CD4-positive, CD25-positive, alpha-beta regulatory T cell (primary cell): ENCODE measurements around the gene IRF2. TPM values are rescaled to one million over a fixed set of nuclear protein-coding genes. Genes with fewer than 3 reads are reported as not detected.
A peak's percentile ranks its signal among the peaks of the same experiment; 100 is the strongest.

Experiments
- ATAC-seq, 2 donors: fragments of 150-1000 bp; cut with Tn5 transposase; one replicate each; pipeline ENCODE4 v1.10.0; 2021; ENCODE audit warnings: low read depth in 2 of 2, moderate number of reproducible peaks in 2 of 2, moderate library complexity in 1 of 2
- DNase-seq, 3 donors: peaks; one replicate each; pipeline versions ENCODE4 v3.0.0 to v3.0.0-alpha.2; 2012 to 2022; ENCODE audit warnings: mixed read lengths in 1 of 3
- H3K27ac ChIP-seq: one replicate; pipeline ENCODE4 v1.7.0; 2013; ENCODE audit warnings: mild to moderate bottlenecking, low read length; ENCODE audit not compliant: insufficient read depth, poor library complexity, severe bottlenecking
- H3K27me3 ChIP-seq: one replicate; pipeline ENCODE4 v1.7.0; 2013; ENCODE audit warnings: low read length; ENCODE audit not compliant: control insufficient read depth, insufficient read depth
- H3K36me3 ChIP-seq: one replicate; pipeline ENCODE4 v1.7.0; 2013; ENCODE audit warnings: mild to moderate bottlenecking, low read length, moderate library complexity; ENCODE audit not compliant: control insufficient read depth, insufficient read depth
- H3K4me1 ChIP-seq: 2 replicates; pipeline ENCODE4 v1.7.0; 2013; ENCODE audit warnings: mild to moderate bottlenecking, low read length; ENCODE audit not compliant: insufficient read depth, control insufficient read depth, poor library complexity, severe bottlenecking
- H3K4me3 ChIP-seq: one replicate; pipeline ENCODE4 v1.7.0; 2013; ENCODE audit warnings: low read depth, mild to moderate bottlenecking, low read length, moderate library complexity
- H3K9me3 ChIP-seq, 2 experiments: 1 replicate in 1 of 2; 2 replicates in 1 of 2; pipeline ENCODE4 v1.7.0; 2013; ENCODE audit warnings: low read length in 2 of 2, mild to moderate bottlenecking in 1 of 2, moderate library complexity in 1 of 2; ENCODE audit not compliant: control insufficient read depth in 2 of 2
- H3K27ac Mint-ChIP-seq, 3 donors: one replicate each; pipeline ENCODE4 v1.8.0; 2020 to 2022; ENCODE audit warnings: mild to moderate bottlenecking in 3 of 3, mixed read lengths in 3 of 3, moderate library complexity in 2 of 3
- H3K27me3 Mint-ChIP-seq: one replicate; pipeline ENCODE4 v1.8.0; 2022; ENCODE audit warnings: mild to moderate bottlenecking, mixed read lengths
- H3K36me3 Mint-ChIP-seq: one replicate; pipeline ENCODE4 v1.8.0; 2020; ENCODE audit warnings: mixed read lengths
- H3K4me1 Mint-ChIP-seq, 4 donors: one replicate each; pipeline ENCODE4 v1.8.0; 2020 to 2022; ENCODE audit warnings: mixed read lengths in 4 of 4, mild to moderate bottlenecking in 1 of 4
- H3K4me3 Mint-ChIP-seq, 4 donors: one replicate each; pipeline ENCODE4 v1.8.0; 2020 to 2022; ENCODE audit warnings: mild to moderate bottlenecking in 4 of 4, mixed read lengths in 4 of 4, moderate library complexity in 3 of 4
- H3K9me3 Mint-ChIP-seq, 7 donors: one replicate each; pipeline ENCODE4 v1.8.0; 2020 to 2022; ENCODE audit warnings: mixed read lengths in 7 of 7, mild to moderate bottlenecking in 3 of 7, moderate library complexity in 2 of 7
- polyA plus RNA-seq, 4 donors: library from polyadenylated mRNA; unstranded; fragments of 300-500 nt; fragmentation: Illumina TruSeq; gene quantifications; one replicate each; pipeline ENCODE4 v1.2.3, GENCODE V29; 2021
- total RNA-seq: library from RNA; stranded (reverse); gene quantifications from one replicate; pipeline ENCODE4 v1.2.3, GENCODE V29; 2022

Gene IRF2
- total and polyA plus RNA-seq, 5 donors from 2014 or later = 63.4 to 112 (median 98.3) TPM

DNA sequence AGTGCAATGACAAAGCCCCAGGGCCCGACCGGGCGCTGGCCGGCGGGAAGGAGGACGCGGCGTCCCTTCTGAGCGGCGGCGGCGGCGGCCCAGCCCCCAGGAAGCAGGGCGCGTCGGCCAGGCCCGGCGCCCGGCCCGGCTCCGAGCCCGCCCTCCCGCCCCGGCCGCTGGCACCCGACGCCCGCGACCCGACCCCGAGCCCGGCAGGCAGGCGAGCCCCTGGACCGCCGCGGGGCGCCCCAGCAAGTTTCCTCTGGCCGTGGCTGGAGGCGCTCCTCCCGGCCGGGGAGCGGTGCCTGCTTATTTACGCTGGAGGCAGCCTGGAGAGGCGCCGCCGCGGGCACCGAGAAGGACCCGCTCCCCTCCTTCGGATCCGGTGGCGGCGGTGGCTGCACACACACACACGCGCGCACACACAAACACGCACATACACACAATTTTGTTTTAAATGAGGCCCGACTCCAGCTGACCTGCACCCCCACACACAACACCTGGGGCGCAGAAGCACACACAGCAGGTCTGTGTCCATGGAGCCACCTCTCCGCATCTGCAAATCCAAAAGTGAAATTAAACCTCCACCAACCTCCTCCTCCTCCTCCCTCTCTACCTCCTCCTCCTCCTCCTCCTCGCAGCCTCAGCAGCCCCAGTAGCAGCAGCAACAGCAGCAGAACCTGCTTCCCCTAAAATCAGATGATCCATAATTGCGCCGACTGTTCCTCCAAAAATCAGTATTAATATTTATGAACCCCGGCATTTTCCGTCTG, 669 bp downstream of the IRF2 start:
- H3K27ac ChIP-seq = peak overlapping the region; percentile 97
- H3K4me1 ChIP-seq = peaks cover 58% of the 10 kb centered on the region
- Mint-ChIP-seq H3K27ac (peak overlapping the region; percentile 95 to 99 (median 99)), H3K27me3 (no peaks in the 10 kb centered on the region), H3K4me1 (peaks cover 39 to 79% (median 59%) of the 10 kb centered on the region in 4 donors), H3K36me3 (peaks cover 23% of the 10 kb centered on the region), H3K4me3 (peak overlapping the region; percentile 94 to 100 (median 99)), H3K9me3 (peaks cover 0 to 1% (median 0%) of the 10 kb centered on the region in 7 donors)
- H3K36me3 ChIP-seq = peaks cover 3% of the 10 kb centered on the region
- H3K9me3 ChIP-seq = no peaks in the 10 kb centered on the region
- ATAC-seq (peak; percentile 34 to 38), DNase-seq (peak; percentile 47 to 80 (median 68))
- peak overlapping the region; percentile 99 for H3K4me3 ChIP-seq
- no peaks in the 10 kb centered on the region for H3K27me3 ChIP-seq

DNA sequence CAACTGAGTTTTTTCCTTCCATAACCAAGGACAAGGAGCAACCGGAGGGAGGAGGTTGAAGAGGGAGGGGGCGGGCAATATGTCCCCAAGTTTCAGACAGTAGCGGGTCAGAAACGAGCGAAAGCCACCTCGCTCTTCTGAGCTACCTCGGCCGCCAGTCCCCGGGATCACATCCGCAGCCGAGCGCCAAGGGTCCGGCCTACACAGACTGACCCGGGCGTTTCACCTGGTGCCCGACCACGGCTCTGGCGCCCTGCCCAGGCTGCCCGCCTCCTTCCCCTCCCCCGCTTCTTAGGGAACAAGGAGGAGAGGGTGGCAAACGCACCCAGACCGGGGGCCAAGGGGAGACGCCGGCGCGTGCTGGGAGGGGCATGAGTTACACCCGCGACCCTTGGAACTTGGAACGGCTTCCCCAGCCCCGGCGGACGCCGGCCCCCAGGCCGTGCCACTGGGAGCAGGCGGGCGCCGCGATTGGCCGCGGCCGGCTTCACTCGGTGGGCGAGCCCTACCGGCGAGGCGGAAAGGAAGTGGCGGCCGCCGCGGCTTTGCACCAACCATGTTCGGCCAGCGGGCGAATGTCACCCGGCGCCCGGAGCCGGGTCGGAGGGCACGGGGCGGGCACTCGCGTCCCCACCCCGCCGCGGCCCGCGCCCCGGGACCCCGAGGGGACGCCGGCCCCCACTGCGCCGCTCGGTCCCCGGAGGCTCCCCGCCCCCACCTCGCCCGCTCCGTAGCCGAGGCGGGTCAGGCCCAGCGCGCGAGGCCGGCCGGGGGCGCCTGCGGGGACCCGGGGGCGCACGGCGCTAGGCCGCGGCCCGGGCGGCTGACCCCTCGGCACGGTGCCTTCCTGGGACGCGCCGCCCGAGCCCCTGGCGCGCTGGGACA, 1.5 kb downstream of the IRF2 start:
- DNase-seq (peak; percentile 38 to 60 (median 60)), ATAC-seq (no peak)
- H3K4me1 Mint-ChIP-seq = peaks cover 42 to 79% (median 58%) of the 10 kb centered on the region in 4 donors
- no peaks in the 10 kb centered on the region for H3K27me3 ChIP-seq
- H3K4me3 Mint-ChIP-seq = peak overlapping the region; percentile 93 to 100 (median 98)
- H3K4me1 ChIP-seq = peaks cover 58% of the 10 kb centered on the region
- peak overlapping the region; percentile 92 to 99 (median 97) for H3K27ac Mint-ChIP-seq
- H3K4me3 ChIP-seq = peak overlapping the region; percentile 83
- no peaks in the 10 kb centered on the region for H3K9me3 ChIP-seq
- peak overlapping the region; percentile 79 for H3K27ac ChIP-seq
- H3K27me3 Mint-ChIP-seq = no peaks in the 10 kb centered on the region
- H3K36me3 ChIP-seq = peaks cover 3% of the 10 kb centered on the region
- peaks cover 21% of the 10 kb centered on the region for H3K36me3 Mint-ChIP-seq
- H3K9me3 Mint-ChIP-seq = peaks cover 0 to 1% (median 0%) of the 10 kb centered on the region in 7 donors

DNA sequence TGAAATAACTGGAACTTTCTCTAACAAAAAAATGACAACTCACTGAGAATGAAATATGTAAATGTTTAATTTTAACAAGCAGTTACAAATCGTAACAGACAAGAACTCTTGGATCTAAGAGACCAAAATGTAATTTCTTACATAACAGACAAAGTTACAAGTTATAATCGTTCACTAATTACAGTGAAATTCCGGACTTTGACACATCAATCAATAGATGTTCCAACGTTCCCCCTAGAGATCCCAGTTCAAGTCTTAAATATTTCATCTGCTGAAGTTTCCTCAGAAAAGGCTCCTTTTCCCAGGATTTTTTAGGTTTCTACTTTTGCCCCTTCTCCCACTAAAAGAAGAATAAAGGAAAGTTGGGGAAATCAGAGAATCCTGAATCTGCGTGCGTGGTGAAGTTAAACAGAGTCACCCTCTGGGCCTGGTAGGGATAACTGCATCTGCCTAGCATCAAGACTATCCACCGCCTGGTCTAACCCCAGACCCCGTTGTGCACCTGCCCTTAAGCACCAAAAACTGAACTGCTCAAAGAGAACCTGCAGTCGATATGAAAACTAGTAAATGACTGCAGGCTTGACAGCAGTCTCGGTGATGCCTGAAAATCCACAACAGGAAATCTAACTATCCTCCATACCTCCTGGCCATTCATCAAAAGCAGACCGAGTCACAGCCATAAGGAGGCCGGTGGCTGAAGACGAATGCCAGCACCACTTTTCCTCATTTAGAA, 2.3 kb downstream of the IRF2 start:
- ATAC-seq (no peak), DNase-seq (peak in 1 of 3 donors; percentile 57)
- H3K36me3 Mint-ChIP-seq = peaks cover 22% of the 10 kb centered on the region
- peak overlapping the region; percentile 93 to 100 (median 98) for H3K4me3 Mint-ChIP-seq
- Histone ChIP-seq H3K9me3 (no peaks in the 10 kb centered on the region), H3K27me3 (no peaks in the 10 kb centered on the region), H3K4me3 (peak overlapping the region; percentile 83), H3K4me1 (peaks cover 55% of the 10 kb centered on the region), H3K36me3 (peaks cover 3% of the 10 kb centered on the region), H3K27ac (peak overlapping the region; percentile 79)
- H3K27me3 Mint-ChIP-seq = no peaks in the 10 kb centered on the region
- H3K4me1 Mint-ChIP-seq = peaks cover 44 to 79% (median 59%) of the 10 kb centered on the region in 4 donors
- H3K9me3 Mint-ChIP-seq = peaks cover 0 to 1% (median 0%) of the 10 kb centered on the region in 7 donors
- peak overlapping the region; percentile 92 to 99 (median 97) for H3K27ac Mint-ChIP-seq

DNA sequence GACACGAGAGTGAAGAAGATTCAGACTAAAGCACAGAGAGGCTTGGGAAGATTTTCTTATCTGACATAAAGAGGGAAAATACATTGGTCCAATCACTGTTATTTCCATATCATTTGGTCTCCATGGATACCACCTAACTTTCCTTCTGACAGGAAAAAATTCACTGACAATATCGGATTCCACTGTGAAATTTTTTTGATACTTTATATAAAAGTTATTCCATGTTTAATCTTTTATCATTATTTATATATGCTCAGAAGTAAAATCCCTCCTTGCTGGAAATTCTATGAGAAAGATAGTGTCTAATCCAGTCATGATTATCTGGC, 3.6 kb downstream of the IRF2 start:
- DNase-seq = no peak
- H3K4me3 ChIP-seq = peak overlapping the region; percentile 83
- peaks cover 42% of the 10 kb centered on the region for H3K4me1 ChIP-seq
- peaks cover 0 to 1% (median 0%) of the 10 kb centered on the region in 7 donors for H3K9me3 Mint-ChIP-seq
- no peak for ATAC-seq
- peaks cover 3% of the 10 kb centered on the region for H3K36me3 ChIP-seq
- H3K27me3 Mint-ChIP-seq = no peaks in the 10 kb centered on the region
- H3K27ac ChIP-seq = peak overlapping the region; percentile 79
- no peaks in the 10 kb centered on the region for H3K27me3 ChIP-seq
- H3K36me3 Mint-ChIP-seq = peaks cover 17% of the 10 kb centered on the region
- H3K9me3 ChIP-seq = no peaks in the 10 kb centered on the region
- H3K4me1 Mint-ChIP-seq = peaks cover 38 to 74% (median 58%) of the 10 kb centered on the region in 4 donors
- peak overlapping the region; percentile 49 to 77 (median 55) for H3K27ac Mint-ChIP-seq
- H3K4me3 Mint-ChIP-seq = peak overlapping the region in 3 of 4 donors; percentile 22 to 100 (median 52)

DNA sequence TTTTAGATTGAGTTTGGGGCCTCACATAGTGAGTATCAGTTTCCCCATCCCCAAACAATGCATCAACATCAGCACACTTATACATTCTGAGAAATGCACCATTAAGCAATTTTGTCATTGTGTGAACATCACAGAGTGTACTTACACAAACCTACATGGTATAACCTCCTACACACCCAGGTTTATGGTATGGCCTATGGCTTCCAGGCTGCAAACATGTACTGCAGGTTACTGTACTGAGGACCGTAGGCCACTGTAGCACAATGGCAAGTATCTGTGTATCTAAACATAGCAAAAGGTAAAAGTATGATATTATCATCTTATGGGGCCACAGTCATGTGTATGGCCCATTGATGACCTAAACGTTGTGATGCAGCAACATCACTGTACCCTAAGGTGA, 7.7 kb downstream of the IRF2 start:
- Mint-ChIP-seq H3K27ac (peak overlapping the region in 1 of 3 donors; percentile 22), H3K4me1 (peaks cover 47 to 93% (median 68%) of the 10 kb centered on the region in 4 donors), H3K9me3 (no peaks in the 10 kb centered on the region), H3K36me3 (peaks cover 23% of the 10 kb centered on the region), H3K27me3 (no peaks in the 10 kb centered on the region), H3K4me3 (no peak overlapping the region)
- H3K4me1 ChIP-seq = peaks cover 29% of the 10 kb centered on the region
- ATAC-seq = no peak
- no peak for DNase-seq
- no peak overlapping the region for H3K4me3 ChIP-seq
- no peaks in the 10 kb centered on the region for H3K27me3 ChIP-seq
- no peak overlapping the region for H3K27ac ChIP-seq
- H3K9me3 ChIP-seq = no peaks in the 10 kb centered on the region
- peaks cover 3% of the 10 kb centered on the region for H3K36me3 ChIP-seq

DNA sequence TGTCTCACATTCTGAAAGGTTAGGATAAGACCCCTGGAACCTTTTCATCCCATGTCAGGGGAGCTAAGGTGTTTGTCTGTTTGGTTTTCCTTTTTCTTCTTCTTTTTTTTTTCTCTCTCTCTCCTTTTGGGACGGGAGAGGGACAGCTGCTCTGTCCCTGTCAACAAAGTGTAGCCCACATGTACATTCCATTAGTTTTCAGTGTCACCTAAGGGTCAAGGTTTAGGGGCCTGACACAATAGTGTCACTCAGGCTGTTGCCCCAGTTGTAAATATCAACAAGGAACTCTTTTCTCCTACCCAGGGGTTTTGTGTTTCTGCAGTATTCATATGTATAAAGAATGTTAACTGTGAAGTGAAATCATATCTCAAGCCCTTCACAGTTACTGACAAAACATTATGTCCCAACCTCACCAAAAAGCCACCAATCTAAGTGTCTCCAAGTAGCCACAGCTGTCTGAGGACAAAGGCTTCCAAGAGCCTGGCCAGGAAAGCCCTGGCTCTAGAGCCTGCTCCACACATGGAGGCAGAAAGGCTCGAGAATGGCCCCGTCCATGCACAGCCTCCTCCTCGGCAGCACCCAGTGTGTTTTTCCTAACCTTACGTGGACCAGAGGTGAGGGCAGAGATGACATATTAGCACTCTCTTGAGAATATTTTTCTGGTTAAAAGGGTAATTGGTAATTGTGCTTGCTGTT, 9.4 kb downstream of the IRF2 start:
- Mint-ChIP-seq H3K4me1 (peaks cover 36 to 94% (median 71%) of the 10 kb centered on the region in 4 donors), H3K4me3 (peak overlapping the region in 1 of 4 donors; percentile 11), H3K9me3 (no peaks in the 10 kb centered on the region), H3K27me3 (no peaks in the 10 kb centered on the region), H3K27ac (peak overlapping the region in 2 of 3 donors; percentile 75 to 77), H3K36me3 (peaks cover 21% of the 10 kb centered on the region)
- Histone ChIP-seq H3K36me3 (peaks cover 3% of the 10 kb centered on the region), H3K4me3 (no peak overlapping the region), H3K9me3 (no peaks in the 10 kb centered on the region), H3K27me3 (no peaks in the 10 kb centered on the region), H3K27ac (no peak overlapping the region), H3K4me1 (peaks cover 34% of the 10 kb centered on the region)
- no peak for DNase-seq
- ATAC-seq = no peak

DNA sequence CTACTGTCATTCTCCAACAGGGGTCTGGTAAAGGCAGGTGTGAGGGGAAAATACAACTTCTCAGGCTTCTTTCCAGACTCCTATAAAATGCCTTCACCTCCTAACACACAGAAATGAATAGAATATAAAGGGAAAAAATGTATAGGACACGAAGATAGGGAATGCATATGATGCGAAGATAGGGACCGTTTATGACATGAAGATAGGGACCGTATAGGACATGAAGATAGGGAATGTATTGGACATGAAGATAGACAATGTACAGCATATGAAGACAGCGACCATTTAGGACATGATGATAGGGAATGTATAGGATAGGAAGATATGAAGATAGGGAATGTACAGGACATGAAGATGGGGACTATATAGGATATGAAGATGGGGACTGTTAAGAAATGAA, 10.5 kb downstream of the IRF2 start:
- Mint-ChIP-seq H3K4me1 (peaks cover 46 to 94% (median 73%) of the 10 kb centered on the region in 4 donors), H3K4me3 (peak overlapping the region in 1 of 4 donors; percentile 11), H3K27me3 (no peaks in the 10 kb centered on the region), H3K36me3 (peaks cover 18% of the 10 kb centered on the region), H3K27ac (peak overlapping the region; percentile 16 to 74 (median 29)), H3K9me3 (no peaks in the 10 kb centered on the region)
- Histone ChIP-seq H3K9me3 (no peaks in the 10 kb centered on the region), H3K27me3 (no peaks in the 10 kb centered on the region), H3K4me3 (no peak overlapping the region), H3K27ac (no peak overlapping the region), H3K36me3 (no peaks in the 10 kb centered on the region), H3K4me1 (peaks cover 37% of the 10 kb centered on the region)
- ATAC-seq (no peak), DNase-seq (no peak)
